ENCODE measurements around the gene IDI1.

DNA sequence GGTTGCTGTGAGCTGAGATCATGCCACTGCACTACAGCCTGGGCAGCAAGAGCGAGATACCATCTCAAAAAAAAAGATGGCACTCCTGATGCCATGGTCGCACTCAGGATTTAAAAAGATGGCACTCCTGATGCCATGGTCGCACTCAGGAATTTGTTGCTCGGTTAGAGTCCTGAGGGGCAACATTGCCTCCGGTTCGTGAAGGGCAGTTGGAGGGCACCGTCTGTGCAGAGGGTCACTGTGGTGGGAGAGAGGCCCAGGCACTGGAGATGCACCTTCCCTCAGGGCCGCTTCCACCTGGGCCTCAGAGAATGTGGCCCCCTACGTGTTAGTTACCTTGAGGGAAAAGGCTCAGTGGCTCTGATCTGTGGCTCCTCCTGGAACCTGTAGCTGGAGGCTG, 42.3 kb downstream of the IDI1 start:
- TF ChIP-seq CTCF (IDR thresholded peaks at IDR 0.05; ENCODE audit: low read depth, low read length) (no peak), EZH2phosphoT487 (IDR thresholded peaks at IDR 0.05; ENCODE audit: low read depth) (no peak)
